SU-DHL-6 (cell line): ENCODE results near the gene PEX12.

ENCODE experiments used
- H2AFZ ChIP-seq: fragments of 200-600 bp; sonication (generic); 2 replicates; pipeline ENCODE4 v1.6.1; 2014; ENCODE audit warnings: low read depth, mild to moderate bottlenecking, moderate library complexity, mixed read lengths, antibody characterized with exemption, low read length; ENCODE audit not compliant: severe bottlenecking
- H3F3A ChIP-seq: fragments of 200-600 bp; shearing (Covaris generic); 2 replicates; pipeline ENCODE4 v1.6.0; 2016; ENCODE audit warnings: antibody characterized with exemption, mild to moderate bottlenecking; ENCODE audit not compliant: insufficient read depth
- H3K27ac ChIP-seq: fragments of 200-600 bp; sonication (generic); 2 replicates; pipeline ENCODE4 v1.5.1; 2016; ENCODE audit warnings: low read depth, mild to moderate bottlenecking, low read length, moderate library complexity, mixed read lengths
- H3K27me3 ChIP-seq: fragments of 200-600 bp; sonication (generic), shearing (Covaris generic); 2 replicates; pipeline ENCODE4 v1.6.0; 2014; ENCODE audit warnings: mild to moderate bottlenecking, low read length
- H3K36me3 ChIP-seq: fragments of 200-600 bp; sonication (generic); 2 replicates; pipeline ENCODE4 v1.6.1; 2014; ENCODE audit warnings: mild to moderate bottlenecking, low read length, mixed read lengths
- H3K4me2 ChIP-seq: fragments of 300-600, 200-600 bp; shearing (Covaris generic), sonication (generic); 2 replicates; pipeline ENCODE4 v1.6.0; 2014; ENCODE audit warnings: low read length, low read depth, mild to moderate bottlenecking; ENCODE audit not compliant: poor library complexity, severe bottlenecking
- H3K4me3 ChIP-seq: fragments of 200-600 bp; sonication (generic); 2 replicates; pipeline ENCODE4 v1.5.1; 2014; ENCODE audit warnings: antibody characterized with exemption, low read length, mild to moderate bottlenecking, mixed read lengths; ENCODE audit not compliant: insufficient read depth, poor library complexity, severe bottlenecking
- H3K79me2 ChIP-seq: fragments of 200-600 bp; sonication (generic); 2 replicates; pipeline ENCODE4 v1.6.1; 2014; ENCODE audit warnings: mild to moderate bottlenecking, low read length, moderate library complexity; ENCODE audit not compliant: insufficient read depth
- H3K9ac ChIP-seq: fragments of 200-600 bp; sonication (generic); 2 replicates; pipeline ENCODE4 v1.7.0; 2014; ENCODE audit warnings: mild to moderate bottlenecking, low read length
- H3K9me2 ChIP-seq: fragments of 200-600 bp; sonication (generic); replicated peaks from 2 replicates; pipeline ENCODE4 v1.6.1; 2014; ENCODE audit warnings: low read length; ENCODE audit not compliant: insufficient read depth
- H3K9me3 ChIP-seq: fragments of 200-600 bp; sonication (generic); 2 replicates; pipeline ENCODE4 v1.6.1; 2014; ENCODE audit warnings: low read length, mixed read lengths; ENCODE audit not compliant: insufficient read depth
- H4K20me1 ChIP-seq: fragments of 200-600 bp; sonication (generic); 2 replicates; pipeline ENCODE4 v1.6.1; 2014; ENCODE audit warnings: low read depth, mild to moderate bottlenecking, antibody characterized with exemption, low read length, moderate library complexity, mixed read lengths
- EZH2phosphoT487 ChIP-seq: fragments of 200-600 bp; sonication (generic), shearing (Covaris generic); conservative IDR thresholded peaks from 2 replicates; pipeline ENCODE4 v1.6.1; 2018; ENCODE audit warnings: mild to moderate bottlenecking, antibody characterized with exemption, low read length, moderate library complexity, mixed read lengths
- TF ChIP-seq, protein P1 (sequence below): fragments of 200-600 bp; sonication (generic); IDR thresholded peaks from one replicate; pipeline ENCODE4 v1.5.1; 2017; ENCODE audit warnings: antibody characterized with exemption, mild to moderate bottlenecking, low read length, moderate library complexity; ENCODE audit not compliant: insufficient read depth, poor library complexity, severe bottlenecking

PEX12 gene

DNA sequence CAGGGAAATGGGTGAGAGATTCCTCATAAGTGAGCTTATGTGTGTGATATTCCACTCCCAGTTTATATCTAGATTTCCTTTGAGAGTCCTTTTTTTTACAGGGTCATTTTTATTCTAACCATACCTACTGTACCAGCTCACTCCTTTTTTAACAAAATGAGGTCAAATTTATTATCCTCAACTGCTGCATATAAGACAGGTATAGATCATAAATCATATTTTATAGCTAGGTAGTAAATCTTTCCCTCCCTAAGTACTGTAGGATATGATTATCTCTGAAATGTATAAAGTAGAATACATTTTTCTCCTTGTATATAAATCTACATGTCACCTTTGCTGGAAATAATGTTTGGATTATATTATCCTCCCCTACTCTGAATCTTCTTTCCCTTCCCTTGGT lies 40.3 kb upstream of the PEX12 start:
- no peak overlapping the region for H3K27ac ChIP-seq
- no peaks in the 10 kb centered on the region for H3K79me2 ChIP-seq
- no peaks in the 10 kb centered on the region for H3K36me3 ChIP-seq
- H2AFZ ChIP-seq, result no peak overlapping the region
- H3F3A ChIP-seq, result no peaks in the 10 kb centered on the region
- H3K9me2 ChIP-seq, result no peaks in the 10 kb centered on the region
- H3K4me3 ChIP-seq, result no peak overlapping the region
- no peaks in the 10 kb centered on the region for H4K20me1 ChIP-seq
- H3K4me2 ChIP-seq, result no peak overlapping the region
- no peak overlapping the region for H3K9ac ChIP-seq
- TF ChIP-seq, protein P1, sequence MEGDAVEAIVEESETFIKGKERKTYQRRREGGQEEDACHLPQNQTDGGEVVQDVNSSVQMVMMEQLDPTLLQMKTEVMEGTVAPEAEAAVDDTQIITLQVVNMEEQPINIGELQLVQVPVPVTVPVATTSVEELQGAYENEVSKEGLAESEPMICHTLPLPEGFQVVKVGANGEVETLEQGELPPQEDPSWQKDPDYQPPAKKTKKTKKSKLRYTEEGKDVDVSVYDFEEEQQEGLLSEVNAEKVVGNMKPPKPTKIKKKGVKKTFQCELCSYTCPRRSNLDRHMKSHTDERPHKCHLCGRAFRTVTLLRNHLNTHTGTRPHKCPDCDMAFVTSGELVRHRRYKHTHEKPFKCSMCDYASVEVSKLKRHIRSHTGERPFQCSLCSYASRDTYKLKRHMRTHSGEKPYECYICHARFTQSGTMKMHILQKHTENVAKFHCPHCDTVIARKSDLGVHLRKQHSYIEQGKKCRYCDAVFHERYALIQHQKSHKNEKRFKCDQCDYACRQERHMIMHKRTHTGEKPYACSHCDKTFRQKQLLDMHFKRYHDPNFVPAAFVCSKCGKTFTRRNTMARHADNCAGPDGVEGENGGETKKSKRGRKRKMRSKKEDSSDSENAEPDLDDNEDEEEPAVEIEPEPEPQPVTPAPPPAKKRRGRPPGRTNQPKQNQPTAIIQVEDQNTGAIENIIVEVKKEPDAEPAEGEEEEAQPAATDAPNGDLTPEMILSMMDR, result no peak
- no peak for TF ChIP-seq EZH2phosphoT487
- no peaks in the 10 kb centered on the region for H3K9me3 ChIP-seq
- H3K27me3 ChIP-seq, result no peaks in the 10 kb centered on the region

DNA sequence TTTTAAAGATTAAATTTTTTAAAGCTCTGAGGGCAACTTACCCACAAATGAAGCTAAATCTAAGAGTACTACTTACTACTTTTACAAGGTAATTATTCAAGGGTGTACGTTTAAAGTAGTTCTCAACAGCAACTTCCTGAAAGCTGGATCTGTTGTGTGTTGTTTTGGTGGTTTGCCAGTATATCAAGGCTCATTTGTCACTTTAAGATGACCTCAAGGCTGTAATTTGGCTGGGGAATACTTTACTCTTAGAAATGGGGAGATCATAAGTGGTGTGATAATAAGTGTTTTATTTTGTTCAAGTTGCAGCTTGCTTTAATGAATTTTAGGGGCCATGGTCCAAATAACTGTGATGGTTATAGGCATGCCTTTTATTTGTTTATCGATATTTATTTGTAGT lies 39.1 kb upstream of the PEX12 start:
- H3K27me3 ChIP-seq, result no peaks in the 10 kb centered on the region
- no peaks in the 10 kb centered on the region for H3F3A ChIP-seq
- no peaks in the 10 kb centered on the region for H3K9me2 ChIP-seq
- H3K4me3 ChIP-seq, result no peak overlapping the region
- no peaks in the 10 kb centered on the region for H4K20me1 ChIP-seq
- H3K9ac ChIP-seq, result no peak overlapping the region
- no peak overlapping the region for H2AFZ ChIP-seq
- no peak for TF ChIP-seq EZH2phosphoT487
- TF ChIP-seq, protein P1, result no peak
- H3K9me3 ChIP-seq, result no peaks in the 10 kb centered on the region
- no peaks in the 10 kb centered on the region for H3K36me3 ChIP-seq
- no peak overlapping the region for H3K27ac ChIP-seq
- H3K79me2 ChIP-seq, result no peaks in the 10 kb centered on the region
- H3K4me2 ChIP-seq, result no peak overlapping the region

DNA sequence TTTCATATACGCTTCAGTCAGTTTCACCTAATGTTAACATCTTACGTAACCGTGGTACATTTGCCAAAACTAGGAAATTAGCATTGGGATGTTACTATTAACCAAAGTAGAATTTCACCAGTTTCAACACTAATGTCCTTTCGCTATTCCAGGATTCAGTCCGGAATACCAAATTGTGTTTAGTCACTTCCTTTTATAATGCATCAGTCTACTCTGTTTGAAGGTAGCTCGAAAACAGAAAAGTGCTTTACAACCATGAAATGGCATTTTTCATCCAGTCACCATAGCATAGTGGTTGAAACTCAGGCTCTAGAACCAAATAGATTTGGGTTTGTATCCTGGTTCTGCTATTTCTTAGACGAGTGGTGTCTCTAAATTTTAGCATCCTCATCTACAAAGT lies 38.2 kb upstream of the PEX12 start:
- no peak overlapping the region for H3K4me3 ChIP-seq
- H4K20me1 ChIP-seq, result no peaks in the 10 kb centered on the region
- H3K27me3 ChIP-seq, result no peaks in the 10 kb centered on the region
- H3K79me2 ChIP-seq, result no peaks in the 10 kb centered on the region
- H3K4me2 ChIP-seq, result no peak overlapping the region
- H2AFZ ChIP-seq, result no peak overlapping the region
- H3F3A ChIP-seq, result no peaks in the 10 kb centered on the region
- no peaks in the 10 kb centered on the region for H3K36me3 ChIP-seq
- TF ChIP-seq EZH2phosphoT487, result no peak
- TF ChIP-seq, protein P1, result no peak
- H3K27ac ChIP-seq, result no peak overlapping the region
- no peaks in the 10 kb centered on the region for H3K9me2 ChIP-seq
- H3K9me3 ChIP-seq, result no peaks in the 10 kb centered on the region
- no peak overlapping the region for H3K9ac ChIP-seq
